ENCODE data around the gene TBCD.

The TBCD gene

GRCh38 chr17:82884341-82884969, 132.6 kb downstream of the TBCD start:
- Histone ChIP-seq H3K9me3 (replicated peaks; ENCODE audit: insufficient read depth, low read length) (no peaks in the 10 kb centered on the region), H3K4me3 (ENCODE audit: low read length) (no peak overlapping the region), H3K9ac (ENCODE audit: low read length) (no peak overlapping the region), H3K36me3 (replicated peaks; ENCODE audit: insufficient read depth, low read length) (no peaks in the 10 kb centered on the region), H3K27ac (ENCODE audit: low read length) (no peak overlapping the region), H3K9me2 (replicated peaks; ENCODE audit: insufficient read depth, low read length) (no peaks in the 10 kb centered on the region), H3K79me2 (ENCODE audit: low read length) (peaks cover 9% of the 10 kb centered on the region; the same call in 1 of the 2 replicates), H3K4me1 (ENCODE audit: low read length) (no peaks in the 10 kb centered on the region), H3F3A (ENCODE audit: insufficient read depth, low read length) (no peaks in the 10 kb centered on the region), H3K27me3 (replicated peaks; ENCODE audit: insufficient read depth, low read length) (no peaks in the 10 kb centered on the region), H3K4me2 (ENCODE audit: low read depth, low read length) (no peak overlapping the region), H2AFZ (ENCODE audit: low read length) (no peak overlapping the region), H4K20me1 (ENCODE audit: insufficient read depth, low read length) (no peaks in the 10 kb centered on the region)
- TF ChIP-seq EZH2phosphoT487 (IDR thresholded peaks at IDR 0.05; ENCODE audit: low read length) (no peak), CTCF (IDR thresholded peaks at IDR 0.05; ENCODE audit: low read length) (no peak), EZH2 (optimal IDR thresholded peaks at IDR 0.05; ENCODE audit: low read depth, low read length) (no peak)
- DNase-seq = no peak

- Histone ChIP-seq H3F3A (ENCODE audit: insufficient read depth, low read length) (no peaks in the 10 kb centered on the region), H3K9me3 (replicated peaks; ENCODE audit: insufficient read depth, low read length) (no peaks in the 10 kb centered on the region), H3K9ac (ENCODE audit: low read length) (no peak overlapping the region), H4K20me1 (ENCODE audit: insufficient read depth, low read length) (no peaks in the 10 kb centered on the region), H3K27me3 (replicated peaks; ENCODE audit: insufficient read depth, low read length) (no peaks in the 10 kb centered on the region), H3K4me1 (ENCODE audit: low read length) (no peaks in the 10 kb centered on the region), H3K79me2 (ENCODE audit: low read length) (peaks cover 9% of the 10 kb centered on the region; the same call in 1 of the 2 replicates), H3K27ac (ENCODE audit: low read length) (no peak overlapping the region), H3K9me2 (replicated peaks; ENCODE audit: insufficient read depth, low read length) (no peaks in the 10 kb centered on the region), H3K4me3 (ENCODE audit: low read length) (no peak overlapping the region), H3K4me2 (ENCODE audit: low read depth, low read length) (no peak overlapping the region), H2AFZ (ENCODE audit: low read length) (no peak overlapping the region), H3K36me3 (replicated peaks; ENCODE audit: insufficient read depth, low read length) (no peaks in the 10 kb centered on the region)
- no peak for DNase-seq
- TF ChIP-seq EZH2 (optimal IDR thresholded peaks at IDR 0.05; ENCODE audit: low read depth, low read length) (no peak), EZH2phosphoT487 (IDR thresholded peaks at IDR 0.05; ENCODE audit: low read length) (no peak), CTCF (IDR thresholded peaks at IDR 0.05; ENCODE audit: low read length) (no peak)
Observed at GRCh38 chr17:82884970-82885353, 133.1 kb downstream of the TBCD start.

GRCh38 chr17:82887255-82888164, 135.6 kb downstream of the TBCD start:
- TF ChIP-seq EZH2phosphoT487 (IDR thresholded peaks at IDR 0.05; ENCODE audit: low read length) (no peak), CTCF (IDR thresholded peaks at IDR 0.05; ENCODE audit: low read length) (no peak), EZH2 (optimal IDR thresholded peaks at IDR 0.05; ENCODE audit: low read depth, low read length) (no peak)
- H3K4me3 ChIP-seq (ENCODE audit: low read length) = no peak overlapping the region
- no peaks in the 10 kb centered on the region for H4K20me1 ChIP-seq (ENCODE audit: insufficient read depth, low read length)
- no peaks in the 10 kb centered on the region for H3K79me2 ChIP-seq (ENCODE audit: low read length)
- DNase-seq = no peak
- no peaks in the 10 kb centered on the region for H3K4me1 ChIP-seq (ENCODE audit: low read length)
- no peaks in the 10 kb centered on the region for H3K9me3 ChIP-seq (replicated peaks; ENCODE audit: insufficient read depth, low read length)
- no peak overlapping the region for H2AFZ ChIP-seq (ENCODE audit: low read length)
- no peak overlapping the region for H3K27ac ChIP-seq (ENCODE audit: low read length)
- H3K36me3 ChIP-seq (replicated peaks; ENCODE audit: insufficient read depth, low read length) = no peaks in the 10 kb centered on the region
- H3K9ac ChIP-seq (ENCODE audit: low read length) = no peak overlapping the region
- no peak overlapping the region for H3K4me2 ChIP-seq (ENCODE audit: low read depth, low read length)
- H3K27me3 ChIP-seq (replicated peaks; ENCODE audit: insufficient read depth, low read length) = no peaks in the 10 kb centered on the region
- H3F3A ChIP-seq (ENCODE audit: insufficient read depth, low read length) = no peaks in the 10 kb centered on the region
- no peaks in the 10 kb centered on the region for H3K9me2 ChIP-seq (replicated peaks; ENCODE audit: insufficient read depth, low read length)
